PFSK-1 (cell line): ENCODE measurements around the gene RBP2.

Experiments used
- FOXP2 ChIP-seq: optimal IDR thresholded peaks from 2 replicates; pipeline ENCODE3; 2011; ENCODE audit warnings: borderline replicate concordance, control low read depth, inconsistent platforms; ENCODE audit not compliant: insufficient read depth; ENCODE audit errors: extremely low read length, extremely low read depth
- POLR2AphosphoS5 ChIP-seq: IDR thresholded peaks from 2 replicates; pipeline ENCODE4 v1.6.1; 2012; ENCODE audit warnings: low read depth, mild to moderate bottlenecking, control low read depth, low read length, moderate library complexity
- SIN3A ChIP-seq: IDR thresholded peaks from 2 replicates; pipeline ENCODE4 v1.6.1; 2012; ENCODE audit warnings: mild to moderate bottlenecking, low read length, moderate library complexity, borderline replicate concordance; ENCODE audit not compliant: insufficient read depth
- TAF1 ChIP-seq: IDR thresholded peaks from 2 replicates; pipeline ENCODE4 v1.6.1; 2012; ENCODE audit warnings: low read length, control low read depth, borderline replicate concordance; ENCODE audit not compliant: insufficient read depth
- TF ChIP-seq, protein P1 (sequence below), 2 experiments: IDR thresholded peaks; 2 replicates each; pipeline versions ENCODE4 v1.6.1 to v1.8.0; 2011 to 2012; ENCODE audit warnings: low read depth in 2 of 2, low read length in 2 of 2, control low read depth in 1 of 2, inconsistent platforms in 1 of 2, mild to moderate bottlenecking in 1 of 2, moderate library complexity in 1 of 2; ENCODE audit not compliant: insufficient read depth in 1 of 2

Gene RBP2

DNA sequence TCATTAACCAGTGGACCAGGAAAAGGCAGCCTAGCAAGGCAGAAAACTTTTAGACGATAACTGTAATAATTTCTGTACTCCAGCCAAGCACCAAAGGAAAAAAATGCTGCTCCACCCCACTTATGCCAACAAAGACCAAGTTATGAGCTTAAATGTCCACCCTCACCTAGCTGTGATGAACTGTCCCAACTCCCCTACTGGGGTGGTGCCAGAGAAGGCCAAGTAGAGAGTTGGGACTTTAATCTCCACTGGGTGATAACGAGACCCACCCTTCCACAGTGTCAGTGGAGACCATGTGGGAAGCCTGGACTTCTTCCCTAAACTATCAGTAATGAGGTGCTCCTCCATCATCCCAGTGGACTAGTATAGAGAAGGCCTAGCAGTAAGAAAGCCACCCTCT, 53.1 kb downstream of the RBP2 start:
- TF ChIP-seq TAF1 (no peak), SIN3A (no peak), POLR2AphosphoS5 (no peak), FOXP2 (no peak)
- TF ChIP-seq, protein P1, sequence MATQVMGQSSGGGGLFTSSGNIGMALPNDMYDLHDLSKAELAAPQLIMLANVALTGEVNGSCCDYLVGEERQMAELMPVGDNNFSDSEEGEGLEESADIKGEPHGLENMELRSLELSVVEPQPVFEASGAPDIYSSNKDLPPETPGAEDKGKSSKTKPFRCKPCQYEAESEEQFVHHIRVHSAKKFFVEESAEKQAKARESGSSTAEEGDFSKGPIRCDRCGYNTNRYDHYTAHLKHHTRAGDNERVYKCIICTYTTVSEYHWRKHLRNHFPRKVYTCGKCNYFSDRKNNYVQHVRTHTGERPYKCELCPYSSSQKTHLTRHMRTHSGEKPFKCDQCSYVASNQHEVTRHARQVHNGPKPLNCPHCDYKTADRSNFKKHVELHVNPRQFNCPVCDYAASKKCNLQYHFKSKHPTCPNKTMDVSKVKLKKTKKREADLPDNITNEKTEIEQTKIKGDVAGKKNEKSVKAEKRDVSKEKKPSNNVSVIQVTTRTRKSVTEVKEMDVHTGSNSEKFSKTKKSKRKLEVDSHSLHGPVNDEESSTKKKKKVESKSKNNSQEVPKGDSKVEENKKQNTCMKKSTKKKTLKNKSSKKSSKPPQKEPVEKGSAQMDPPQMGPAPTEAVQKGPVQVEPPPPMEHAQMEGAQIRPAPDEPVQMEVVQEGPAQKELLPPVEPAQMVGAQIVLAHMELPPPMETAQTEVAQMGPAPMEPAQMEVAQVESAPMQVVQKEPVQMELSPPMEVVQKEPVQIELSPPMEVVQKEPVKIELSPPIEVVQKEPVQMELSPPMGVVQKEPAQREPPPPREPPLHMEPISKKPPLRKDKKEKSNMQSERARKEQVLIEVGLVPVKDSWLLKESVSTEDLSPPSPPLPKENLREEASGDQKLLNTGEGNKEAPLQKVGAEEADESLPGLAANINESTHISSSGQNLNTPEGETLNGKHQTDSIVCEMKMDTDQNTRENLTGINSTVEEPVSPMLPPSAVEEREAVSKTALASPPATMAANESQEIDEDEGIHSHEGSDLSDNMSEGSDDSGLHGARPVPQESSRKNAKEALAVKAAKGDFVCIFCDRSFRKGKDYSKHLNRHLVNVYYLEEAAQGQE (IDR thresholded peaks at IDR 0.05; ENCODE audit: insufficient read depth in 1 of 2, low read depth in 2 of 2, low read length in 2 of 2), result no peak

DNA sequence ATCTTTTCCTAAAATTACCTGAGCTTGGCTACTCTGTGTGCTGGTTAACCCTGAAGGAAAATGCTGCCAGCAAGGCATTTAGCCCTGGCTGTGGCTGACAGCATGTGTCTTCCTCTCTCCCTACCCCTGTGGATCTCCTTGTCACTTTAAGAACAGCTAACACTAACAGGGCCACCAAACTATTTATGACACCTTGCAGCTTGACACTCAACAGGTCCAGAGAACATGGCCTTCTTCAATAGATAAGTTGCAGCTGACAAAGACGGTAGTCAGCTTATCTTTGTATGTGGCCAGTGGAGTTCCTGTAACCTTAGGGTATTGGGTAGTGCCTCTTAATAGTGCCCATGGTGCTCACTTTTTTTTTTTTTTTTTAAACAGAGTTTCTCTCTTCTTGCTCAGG, 54.9 kb downstream of the RBP2 start:
- no peak for TF ChIP-seq POLR2AphosphoS5

DNA sequence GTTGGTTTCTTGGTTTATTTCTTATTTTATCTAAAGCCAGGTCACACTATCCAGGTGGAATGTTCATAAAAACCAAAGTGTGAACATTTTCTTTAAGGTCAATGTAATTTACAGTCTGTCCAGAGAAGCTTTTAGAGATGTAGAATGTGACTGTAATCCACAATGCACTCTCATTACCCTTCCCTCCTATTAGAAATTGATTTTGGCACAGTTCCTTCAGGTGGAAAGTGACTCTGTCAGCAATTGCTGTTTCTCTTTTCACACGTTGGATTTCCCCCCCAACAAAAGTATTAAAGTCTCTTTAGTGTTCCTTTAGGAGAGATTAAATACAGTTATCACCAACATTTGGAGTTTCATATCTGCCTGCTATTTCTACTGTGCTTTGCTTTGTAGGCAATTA, 55.3 kb downstream of the RBP2 start:
- TF ChIP-seq SIN3A, result no peak

DNA sequence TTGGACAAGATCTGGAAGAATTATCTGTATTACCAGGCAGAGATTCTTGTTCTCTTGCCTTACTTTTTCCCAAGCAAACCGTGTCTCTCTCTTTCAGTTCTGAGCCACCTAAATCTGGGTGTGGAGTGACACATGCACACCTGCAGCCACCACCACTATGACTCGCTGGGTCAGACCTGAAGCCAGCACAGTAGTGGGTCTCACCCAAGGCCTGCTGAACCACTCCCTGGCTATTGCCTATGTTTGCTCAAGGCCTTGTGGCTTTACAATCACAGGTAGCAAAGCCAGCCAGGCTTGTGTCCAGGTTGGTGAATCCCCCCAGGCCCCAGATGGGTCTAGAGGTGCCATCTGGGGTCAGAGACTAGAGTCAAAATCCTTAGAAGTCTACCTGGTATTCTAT, 58.2 kb downstream of the RBP2 start:
- TF ChIP-seq POLR2AphosphoS5 (no peak), FOXP2 (no peak), TAF1 (no peak)
- TF ChIP-seq, protein P1 (IDR thresholded peaks at IDR 0.05; ENCODE audit: insufficient read depth in 1 of 2, low read depth in 2 of 2, low read length in 2 of 2), result no peak

DNA sequence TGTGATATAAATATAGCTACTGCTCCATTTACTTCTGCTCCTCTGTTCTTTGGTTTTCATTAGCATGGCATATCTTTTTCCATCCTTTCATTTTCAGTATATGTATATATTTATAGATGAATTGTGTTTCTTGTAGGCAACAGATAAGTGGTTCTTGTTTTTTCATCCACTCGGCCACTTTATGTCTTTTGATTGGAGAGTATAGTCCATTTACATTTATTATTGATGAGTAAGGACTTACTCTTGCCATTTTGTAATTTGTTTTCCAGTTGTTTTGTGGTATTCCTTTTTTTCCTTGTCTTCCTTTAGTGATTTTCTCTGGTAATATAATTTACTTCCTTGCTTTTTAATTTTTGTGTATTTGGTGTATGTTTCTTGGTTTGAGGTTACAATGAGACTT, 60.0 kb downstream of the RBP2 start:
- no peak for TF ChIP-seq FOXP2
- TF ChIP-seq, protein P1 (IDR thresholded peaks at IDR 0.05; ENCODE audit: insufficient read depth in 1 of 2, low read depth in 2 of 2, low read length in 2 of 2), result no peak

DNA sequence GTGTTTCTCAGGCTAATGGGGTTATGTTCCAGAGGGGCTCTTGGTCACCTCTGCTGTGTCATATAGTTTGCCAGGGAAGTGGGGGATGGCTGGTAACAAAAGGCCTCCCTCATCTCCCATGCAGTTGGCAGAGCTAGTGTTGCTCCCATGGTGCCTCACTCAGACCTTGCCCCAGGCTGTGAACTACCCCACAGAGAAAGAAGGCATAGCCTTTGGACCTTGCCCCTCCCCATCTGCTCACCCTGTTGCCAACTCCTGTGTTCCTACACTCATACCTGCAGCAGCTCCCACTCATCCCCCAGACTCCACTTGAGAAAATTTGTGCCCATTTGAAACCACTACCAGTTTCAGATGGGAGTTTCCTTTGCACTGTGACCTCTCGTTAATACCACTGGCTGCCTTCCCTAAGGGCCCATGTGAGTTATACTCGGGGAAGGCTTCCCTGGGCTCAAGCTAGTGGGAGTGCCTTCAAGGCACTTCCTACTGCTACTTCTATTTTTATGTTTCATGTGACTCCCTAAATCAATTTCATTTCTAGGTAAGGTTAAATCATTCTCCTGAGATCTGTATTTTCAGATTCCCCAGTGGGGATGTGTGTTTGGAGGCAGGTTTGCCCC, 61.6 kb downstream of the RBP2 start:
- TF ChIP-seq SIN3A, result no peak
- no peak for TF ChIP-seq TAF1
- TF ChIP-seq POLR2AphosphoS5, result no peak
- TF ChIP-seq, protein P1 (IDR thresholded peaks at IDR 0.05; ENCODE audit: insufficient read depth in 1 of 2, low read depth in 2 of 2, low read length in 2 of 2), result no peak
- TF ChIP-seq FOXP2, result no peak
